CD4-positive, alpha-beta T cell (primary cell): ENCODE measurements around the gene EOLA1. TPM values are rescaled to one million over a fixed set of nuclear protein-coding genes. Genes with fewer than 3 reads are reported as not detected.
"Not testable (repeated sequence)": the region's sequence is repeated elsewhere in the genome, so short reads cannot be mapped to it uniquely, and the experiment has no call there.

Source experiments
- ATAC-seq: fragments of 200-7000 bp; cut with Tn5 transposase; one replicate; pipeline ENCODE4 v1.10.0; 2022; ENCODE audit warnings: mild to moderate bottlenecking; ENCODE audit not compliant: poor library complexity
- CTCF ChIA-PET: fragments of 350-600 bp; sonication (Branson Sonifier 250); formaldehyde crosslinking; loops from one replicate; lab custom pipeline; 2021; ENCODE audit warnings: antibody characterized with exemption, inconsistent platforms; lab: Charles Lee
- POLR2A ChIA-PET: fragments of 350-600 bp; sonication (Branson Sonifier 250); formaldehyde crosslinking; loops from one replicate; lab custom pipeline; 2021; ENCODE audit warnings: antibody characterized with exemption, inconsistent platforms; lab: Charles Lee
- DNase-seq, 14 experiments: peaks; one replicate each; pipeline ENCODE4 v3.0.0-alpha.2; 2013 to 2020; ENCODE audit warnings: mixed read lengths in 2 of 14
- H3K27ac ChIP-seq, 2 donors: one replicate each; pipeline versions ENCODE4 v1.5.1 to v1.7.0; 2013; ENCODE audit warnings: low read length in 2 of 2, low read depth in 1 of 2, mild to moderate bottlenecking in 1 of 2
- H3K27me3 ChIP-seq, 2 experiments: 1 replicate in 1 of 2; 2 replicates in 1 of 2; pipeline versions ENCODE4 v1.6.1 to v1.7.0; 2013; ENCODE audit warnings: low read length in 2 of 2, control low read depth in 1 of 2, mild to moderate bottlenecking in 1 of 2, moderate library complexity in 1 of 2; ENCODE audit not compliant: insufficient read depth in 2 of 2, control insufficient read depth in 1 of 2
- H3K36me3 ChIP-seq: one replicate; pipeline ENCODE4 v1.6.1; 2013; ENCODE audit warnings: low read length, control low read depth; ENCODE audit not compliant: insufficient read depth
- H3K4me1 ChIP-seq: one replicate; pipeline ENCODE4 v1.6.1; 2013; ENCODE audit warnings: low read length, control low read depth; ENCODE audit not compliant: insufficient read depth
- H3K4me3 ChIP-seq: one replicate; pipeline ENCODE4 v1.5.1; 2013; ENCODE audit warnings: mild to moderate bottlenecking, low read length, moderate library complexity
- H3K9me3 ChIP-seq, 2 experiments: 1 replicate in 1 of 2; 2 replicates in 1 of 2; pipeline versions ENCODE4 v1.6.1 to v1.7.0; 2013; ENCODE audit warnings: low read length in 2 of 2, mild to moderate bottlenecking in 2 of 2, control low read depth in 1 of 2, moderate library complexity in 1 of 2; ENCODE audit not compliant: control insufficient read depth in 1 of 2, insufficient read depth in 1 of 2
- H3K27ac Mint-ChIP-seq: one replicate; pipeline ENCODE4 v1.8.0; 2020; ENCODE audit warnings: mixed read lengths
- H3K27me3 Mint-ChIP-seq: one replicate; pipeline ENCODE4 v1.8.0; 2021; ENCODE audit warnings: mixed read lengths
- H3K36me3 Mint-ChIP-seq: one replicate; pipeline ENCODE4 v1.8.0; 2021; ENCODE audit warnings: low read depth, mixed read lengths
- H3K4me1 Mint-ChIP-seq: one replicate; pipeline ENCODE4 v1.8.0; 2021; ENCODE audit warnings: low read depth, mixed read lengths
- H3K4me3 Mint-ChIP-seq: one replicate; pipeline ENCODE4 v1.8.0; 2020; ENCODE audit warnings: mild to moderate bottlenecking, mixed read lengths
- H3K9me3 Mint-ChIP-seq: one replicate; pipeline ENCODE4 v1.8.0; 2020; ENCODE audit warnings: mixed read lengths
- CTCF ChIP-seq: fragments of 200-600 bp; IDR thresholded peaks from one replicate; pipeline ENCODE4 v1.8.0; 2022; ENCODE audit warnings: antibody characterized with exemption, mild to moderate bottlenecking
- intact Hi-C, 2 experiments: fragments of 100-400 bp; cut with DNase I in 1 of 2; cut with micrococcal nuclease in 1 of 2; formaldehyde crosslinking; loops; one replicate each; pipeline versions ENCODE4 v1.15.1 to v1.9.0; 2023 to 2025; cut with DNase I, micrococcal nuclease
- total RNA-seq, 174 experiments: library from RNA in 2 of 174; stranded (reverse) in 2 of 174; gene quantifications; one replicate each; pipeline ENCODE4 v1.2.3 and lab custom pipeline; 2021 to 2026

EOLA1 gene
- total RNA-seq, 2 experiments from 2014 or later: 63.1 to 68.5 TPM

GRCh38 chrX:149540131-149540620 is 636 bp upstream of the EOLA1 start:
- H3K27me3 ChIP-seq: no peaks in the 10 kb centered on the region
- Mint-ChIP-seq H3K4me3 (peak overlapping the region; percentile 96), H3K36me3 (peaks cover 13% of the 10 kb centered on the region), H3K27me3 (no peaks in the 10 kb centered on the region), H3K4me1 (peaks cover 8% of the 10 kb centered on the region), H3K9me3 (no peaks in the 10 kb centered on the region), H3K27ac (peak overlapping the region; percentile 96)
- H3K27ac ChIP-seq: peak overlapping the region; percentile 92 to 99
- POLR2A ChIA-PET: interaction anchor here (0.9 to 2.8 kb wide), 10 partner anchors 12 to 1856 kb away, joined by 4 to 102 read pairs (median 12); partner anchors contain the start of genes EOLA2, FMR1, IDS and MTMR1
- intact Hi-C loops: no loop called here
- CTCF ChIA-PET: interaction anchor here (0.8 to 3.5 kb wide), 9 partner anchors 12 to 399 kb away, joined by 3 to 22 read pairs (median 3); partner anchors contain the start of gene IDS
- peak; percentile 55 for ATAC-seq
- no peak for TF ChIP-seq CTCF
- H3K4me1 ChIP-seq: peaks cover 16% of the 10 kb centered on the region
- H3K9me3 ChIP-seq: no peaks in the 10 kb centered on the region
- DNase-seq: peak; percentile 82 to 95 (median 91)
- H3K4me3 ChIP-seq: peak overlapping the region; percentile 87
- peaks cover under 1% of the 10 kb centered on the region for H3K36me3 ChIP-seq

DNA sequence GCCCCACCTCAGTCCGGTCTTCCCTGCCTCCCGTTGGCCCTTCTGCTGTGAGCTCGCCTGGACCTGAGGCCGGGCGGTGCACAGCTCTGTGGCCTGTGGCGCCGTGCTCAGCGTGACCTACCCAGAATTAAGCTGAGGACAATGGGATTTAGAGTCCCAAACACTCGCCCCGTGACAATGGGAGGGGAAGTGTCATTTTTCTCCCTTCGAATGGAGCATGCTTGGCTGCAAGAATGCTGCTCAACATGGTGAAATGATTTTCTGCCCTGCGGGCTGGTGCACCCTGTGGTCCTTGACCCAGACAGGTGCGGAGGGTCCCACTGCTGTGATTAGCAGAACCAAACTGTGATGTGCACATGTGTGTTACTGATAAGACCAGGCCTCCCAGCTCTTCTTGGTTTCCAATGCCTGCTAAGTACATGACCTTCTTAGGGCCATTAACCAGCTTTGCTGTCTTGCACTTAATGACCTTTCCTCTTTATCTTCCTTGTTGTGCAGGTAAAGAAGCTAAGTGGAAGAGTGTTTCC is 772 bp downstream of the EOLA1 start:
- Histone ChIP-seq H3K4me3 (peak overlapping the region; percentile 87), H3K27me3 (no peaks in the 10 kb centered on the region), H3K27ac (peak overlapping the region; percentile 92 to 99), H3K9me3 (no peaks in the 10 kb centered on the region), H3K36me3 (peaks cover 2% of the 10 kb centered on the region), H3K4me1 (peaks cover 16% of the 10 kb centered on the region)
- intact Hi-C loops: no loop called here
- no peak for DNase-seq
- Mint-ChIP-seq H3K4me3 (peak overlapping the region; percentile 96), H3K27me3 (no peaks in the 10 kb centered on the region), H3K4me1 (peaks cover 8% of the 10 kb centered on the region), H3K27ac (peak overlapping the region; percentile 96), H3K9me3 (no peaks in the 10 kb centered on the region), H3K36me3 (peaks cover 19% of the 10 kb centered on the region)
- ChIA-PET POLR2A (interaction anchor here (2.8 kb wide), 1 partner anchor 20 kb away, joined by 21 read pairs; no protein-coding TSS in a partner anchor), CTCF (interaction anchor here (3.5 kb wide), 1 partner anchor 29 kb away, joined by 22 read pairs; no protein-coding TSS in a partner anchor)
- no peak for ATAC-seq
- no peak for TF ChIP-seq CTCF

GRCh38 chrX:149545545-149546543 is 5.0 kb downstream of the EOLA1 start:
- H3K9me3 ChIP-seq, H3K9me3 Mint-ChIP-seq, H3K4me3 ChIP-seq, H3K27me3 ChIP-seq, intact Hi-C loops, H3K4me3 Mint-ChIP-seq, H3K36me3 ChIP-seq, CTCF ChIA-PET, POLR2A ChIA-PET, H3K4me1 Mint-ChIP-seq, H3K27me3 Mint-ChIP-seq, H3K27ac Mint-ChIP-seq, ATAC-seq, H3K36me3 Mint-ChIP-seq, H3K27ac ChIP-seq: not testable (repeated sequence)
- peak in 3 of 14 experiments; percentile 14 to 42 (median 29) for DNase-seq
- peaks cover 12% of the 10 kb centered on the region for H3K4me1 ChIP-seq

- H3K9me3 ChIP-seq, H3K27ac Mint-ChIP-seq, H3K36me3 Mint-ChIP-seq, H3K4me3 Mint-ChIP-seq, H3K4me1 Mint-ChIP-seq, H3K27me3 ChIP-seq, H3K27me3 Mint-ChIP-seq, H3K4me3 ChIP-seq, H3K4me1 ChIP-seq, DNase-seq, H3K27ac ChIP-seq, CTCF ChIA-PET, H3K9me3 Mint-ChIP-seq, intact Hi-C loops, H3K36me3 ChIP-seq, POLR2A ChIA-PET, ATAC-seq: not testable (repeated sequence)
Observed at GRCh38 chrX:149546962-149547361, 6.2 kb downstream of the EOLA1 start.

GRCh38 chrX:149547782-149548181 is 7.0 kb downstream of the EOLA1 start:
- H3K36me3 ChIP-seq, H3K4me3 Mint-ChIP-seq, H3K4me1 Mint-ChIP-seq, H3K9me3 ChIP-seq, H3K27me3 ChIP-seq, POLR2A ChIA-PET, H3K27me3 Mint-ChIP-seq, H3K27ac Mint-ChIP-seq, H3K9me3 Mint-ChIP-seq, H3K4me3 ChIP-seq, H3K27ac ChIP-seq, intact Hi-C loops, DNase-seq, CTCF ChIA-PET, H3K36me3 Mint-ChIP-seq, ATAC-seq, H3K4me1 ChIP-seq: not testable (repeated sequence)
